Memory B cell (primary cell): ENCODE measurements around the gene GPR15LG.
"Not testable (repeated sequence)": the region's sequence is repeated elsewhere in the genome, so short reads cannot be mapped to it uniquely, and the experiment has no call there.

ENCODE experiments used
- ATAC-seq: fragments of 150-1000 bp; cut with Tn5 transposase; 2 replicates; pipeline ENCODE4 v1.10.0; 2021; ENCODE audit warnings: low read depth, mild to moderate bottlenecking, moderate library complexity
- DNase-seq, 2 donors: peaks; one replicate each; pipeline ENCODE4 v3.0.0; 2022; ENCODE audit warnings: low spot score in 2 of 2
- H3K27ac Mint-ChIP-seq: one replicate; pipeline ENCODE4 v1.8.0; 2022; ENCODE audit warnings: mild to moderate bottlenecking, moderate library complexity, mixed read lengths
- H3K27me3 Mint-ChIP-seq: one replicate; pipeline ENCODE4 v1.8.0; 2022; ENCODE audit warnings: mixed read lengths
- H3K36me3 Mint-ChIP-seq: one replicate; pipeline ENCODE4 v1.8.0; 2022; ENCODE audit warnings: mild to moderate bottlenecking, mixed read lengths
- H3K4me1 Mint-ChIP-seq: one replicate; pipeline ENCODE4 v1.8.0; 2022; ENCODE audit warnings: mixed read lengths
- H3K4me3 Mint-ChIP-seq: one replicate; pipeline ENCODE4 v1.8.0; 2022; ENCODE audit warnings: mild to moderate bottlenecking, moderate library complexity, mixed read lengths
- H3K9me3 Mint-ChIP-seq: one replicate; pipeline ENCODE4 v1.8.0; 2022; ENCODE audit warnings: mixed read lengths

The GPR15LG gene

DNA sequence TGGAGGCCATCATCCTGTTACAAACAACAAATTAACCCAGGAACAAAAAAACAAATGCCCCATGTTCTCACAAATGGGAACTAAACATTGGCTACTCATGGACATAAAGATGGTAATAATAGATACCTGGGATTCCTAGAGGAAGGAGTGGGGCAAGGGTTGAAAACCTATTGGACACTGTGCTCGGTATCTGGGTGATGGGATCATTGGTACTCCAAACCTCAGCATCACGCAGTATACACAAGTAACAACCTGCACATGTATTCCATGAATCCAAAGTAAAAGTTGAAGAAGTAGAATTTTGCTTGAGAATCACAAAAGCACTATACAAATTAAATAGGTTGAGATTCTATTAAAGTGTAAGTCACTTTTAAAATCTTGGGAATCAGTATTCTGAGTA lies 17.6 kb upstream of the GPR15LG start:
- peaks cover 1% of the 10 kb centered on the region for H3K27me3 Mint-ChIP-seq
- no peaks in the 10 kb centered on the region for H3K9me3 Mint-ChIP-seq
- no peak for ATAC-seq
- H3K27ac Mint-ChIP-seq = peak overlapping the region; percentile 67
- peaks cover 7% of the 10 kb centered on the region for H3K4me1 Mint-ChIP-seq
- H3K4me3 Mint-ChIP-seq = no peak overlapping the region
- DNase-seq = no peak
- H3K36me3 Mint-ChIP-seq = peaks cover 9% of the 10 kb centered on the region

DNA sequence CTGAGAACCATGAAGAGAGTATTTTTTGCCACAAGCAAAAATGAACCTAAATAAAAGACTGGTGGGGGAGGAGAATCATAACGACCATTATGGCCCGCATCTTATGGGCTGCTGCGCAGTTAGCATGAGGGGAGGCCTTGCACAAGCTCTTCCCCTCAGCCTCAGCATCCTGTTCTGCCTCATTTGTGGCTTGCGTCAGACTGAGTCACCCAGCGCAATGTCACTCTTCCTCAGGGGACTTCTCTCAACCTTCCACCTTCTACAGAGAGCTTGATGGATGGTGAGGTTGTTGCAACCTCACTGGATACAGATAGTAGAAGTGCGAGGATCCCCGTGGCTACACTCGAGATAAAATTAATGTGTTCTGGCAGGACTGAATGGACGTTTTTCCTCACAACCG lies 16.8 kb upstream of the GPR15LG start:
- DNase-seq (no peak), ATAC-seq (peak; percentile 99)
- Mint-ChIP-seq H3K27me3 (peaks cover 1% of the 10 kb centered on the region), H3K36me3 (peaks cover 9% of the 10 kb centered on the region), H3K9me3 (no peaks in the 10 kb centered on the region), H3K4me3 (no peak overlapping the region), H3K4me1 (peaks cover 7% of the 10 kb centered on the region), H3K27ac (peak overlapping the region; percentile 67)

DNA sequence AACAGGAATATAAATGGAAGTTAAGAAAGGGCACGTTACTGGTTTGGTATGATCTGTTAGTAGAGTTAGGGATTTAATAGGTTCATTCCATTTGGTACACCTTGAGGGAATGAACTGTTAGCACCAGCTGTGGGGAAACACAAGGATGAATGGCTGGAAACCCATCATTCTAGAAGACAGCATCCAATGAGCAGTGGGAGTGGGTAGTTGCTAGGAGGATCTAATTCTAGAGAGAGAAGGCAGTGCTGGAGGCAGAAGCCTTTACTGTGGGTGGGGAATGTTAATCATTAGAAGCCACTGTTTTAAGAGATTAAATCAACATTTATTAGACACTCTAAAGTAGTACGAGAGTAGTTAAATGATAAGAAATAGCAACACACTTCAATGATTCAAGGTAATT lies 15.5 kb upstream of the GPR15LG start:
- H3K27me3 Mint-ChIP-seq = peaks cover 1% of the 10 kb centered on the region
- H3K27ac Mint-ChIP-seq = no peak overlapping the region
- H3K4me1 Mint-ChIP-seq = peaks cover 7% of the 10 kb centered on the region
- no peak overlapping the region for H3K4me3 Mint-ChIP-seq
- no peaks in the 10 kb centered on the region for H3K9me3 Mint-ChIP-seq
- DNase-seq (no peak), ATAC-seq (no peak)
- peaks cover 9% of the 10 kb centered on the region for H3K36me3 Mint-ChIP-seq

DNA sequence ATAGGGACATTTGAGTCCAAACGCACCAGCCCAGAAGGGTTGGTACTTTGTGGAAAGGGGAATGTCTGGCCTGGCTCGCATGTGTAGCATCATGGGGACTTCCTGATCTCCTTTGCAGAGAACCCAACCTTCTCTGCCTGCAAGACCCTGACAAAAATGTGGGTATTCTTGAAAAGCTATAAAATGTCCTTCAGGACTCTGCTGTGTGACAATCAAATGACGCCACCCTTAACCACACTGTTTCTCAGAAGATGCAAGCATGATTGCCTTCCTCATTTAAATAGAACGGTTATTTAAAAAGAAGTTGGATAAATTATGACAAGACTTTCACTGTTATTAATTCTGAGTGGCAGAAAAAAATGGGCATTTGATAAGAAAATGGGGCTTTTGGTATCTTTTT lies 15.1 kb upstream of the GPR15LG start:
- Mint-ChIP-seq H3K4me3 (no peak overlapping the region), H3K9me3 (no peaks in the 10 kb centered on the region), H3K4me1 (peaks cover 7% of the 10 kb centered on the region), H3K27ac (no peak overlapping the region), H3K36me3 (peaks cover 7% of the 10 kb centered on the region), H3K27me3 (peaks cover 1% of the 10 kb centered on the region)
- no peak for DNase-seq
- ATAC-seq = no peak

DNA sequence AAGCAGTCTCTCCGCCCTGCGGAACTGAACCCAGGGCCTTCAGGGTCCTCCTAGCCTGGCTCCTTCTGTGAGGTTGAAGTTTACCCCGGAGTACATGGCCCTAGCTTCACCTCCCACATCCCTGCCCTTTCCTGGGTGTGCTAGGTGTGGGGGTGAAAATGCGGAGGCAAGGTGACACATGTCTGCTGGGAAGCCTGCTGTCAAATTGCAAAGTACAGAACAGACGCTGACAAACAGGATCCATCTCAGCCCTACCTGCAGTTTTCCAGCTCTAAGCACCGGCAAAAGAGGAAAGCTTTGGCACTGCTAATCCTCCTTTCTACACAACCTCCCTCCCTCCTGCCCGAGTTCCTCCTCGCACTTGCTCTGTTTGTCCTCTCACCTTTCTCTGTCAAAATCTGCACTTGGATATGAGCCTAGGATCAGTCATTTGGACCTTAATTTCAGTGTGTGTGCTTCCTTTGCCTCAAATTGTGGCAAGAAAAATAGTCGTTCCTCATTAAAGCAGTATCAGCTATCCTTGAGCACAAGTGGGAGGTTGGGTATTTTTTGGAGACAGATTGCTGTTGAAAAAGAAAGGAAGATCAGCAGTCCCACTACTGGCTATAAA lies 14.4 kb upstream of the GPR15LG start:
- Mint-ChIP-seq H3K4me3 (no peak overlapping the region), H3K36me3 (peaks cover 4% of the 10 kb centered on the region), H3K4me1 (peaks cover 7% of the 10 kb centered on the region), H3K27me3 (peaks cover 1% of the 10 kb centered on the region), H3K9me3 (no peaks in the 10 kb centered on the region), H3K27ac (no peak overlapping the region)
- ATAC-seq (no peak), DNase-seq (no peak)

DNA sequence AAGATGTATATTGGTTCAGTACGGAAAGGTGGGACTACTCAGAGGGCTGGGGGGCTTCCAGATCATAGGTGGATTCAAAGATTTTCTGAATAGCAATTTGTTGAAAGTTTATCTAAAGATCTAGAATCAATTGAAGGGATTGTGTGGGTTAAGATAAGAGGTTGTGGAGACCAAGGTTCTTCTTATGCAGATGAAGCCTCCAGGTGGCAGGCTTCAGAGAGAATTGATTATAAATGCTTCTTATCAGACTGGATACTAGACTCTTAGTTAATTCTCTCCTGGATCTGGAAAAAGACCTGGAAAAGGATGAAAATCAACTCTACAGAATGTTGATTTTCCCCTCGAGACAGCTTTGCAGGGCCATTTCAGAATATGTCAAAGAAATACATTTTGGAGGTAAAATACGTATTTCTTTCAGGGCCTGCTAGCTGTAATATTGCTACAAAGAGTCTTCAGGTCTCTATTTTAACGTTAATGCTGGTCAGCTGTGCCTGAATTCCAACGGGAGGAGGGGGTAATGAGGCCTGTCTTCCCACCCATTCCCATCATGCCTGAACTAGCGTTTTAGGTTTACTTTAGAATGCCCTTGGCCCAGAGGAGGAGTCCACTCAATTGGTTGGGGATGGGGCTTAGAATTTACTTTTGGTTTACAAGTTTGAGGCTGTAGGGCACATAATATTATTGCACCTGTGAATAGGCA lies 12.8 kb upstream of the GPR15LG start:
- Mint-ChIP-seq H3K27ac (no peak overlapping the region), H3K4me1 (peaks cover 7% of the 10 kb centered on the region), H3K36me3 (no peaks in the 10 kb centered on the region), H3K4me3 (no peak overlapping the region), H3K27me3 (peaks cover 1% of the 10 kb centered on the region), H3K9me3 (no peaks in the 10 kb centered on the region)
- DNase-seq (no peak), ATAC-seq (no peak)

GRCh38 chr10:84163996-84164395 lies 9.6 kb upstream of the GPR15LG start:
- Mint-ChIP-seq H3K27me3 (peaks cover 1% of the 10 kb centered on the region), H3K27ac (no peak overlapping the region), H3K36me3 (peaks cover 2% of the 10 kb centered on the region), H3K4me1 (no peaks in the 10 kb centered on the region), H3K9me3 (peaks cover 2% of the 10 kb centered on the region), H3K4me3 (no peak overlapping the region)
- DNase-seq = no peak
- ATAC-seq = no peak

GRCh38 chr10:84164442-84164841 lies 9.2 kb upstream of the GPR15LG start:
- DNase-seq (no peak), ATAC-seq (no peak)
- H3K27ac Mint-ChIP-seq = no peak overlapping the region
- H3K9me3 Mint-ChIP-seq = peaks cover 2% of the 10 kb centered on the region
- peaks cover 1% of the 10 kb centered on the region for H3K27me3 Mint-ChIP-seq
- no peak overlapping the region for H3K4me3 Mint-ChIP-seq
- H3K4me1 Mint-ChIP-seq = no peaks in the 10 kb centered on the region
- H3K36me3 Mint-ChIP-seq = peaks cover 2% of the 10 kb centered on the region

- H3K9me3 Mint-ChIP-seq = peaks cover 4% of the 10 kb centered on the region
- DNase-seq = no peak
- peaks cover 4% of the 10 kb centered on the region for H3K4me1 Mint-ChIP-seq
- H3K36me3 Mint-ChIP-seq = peaks cover 6% of the 10 kb centered on the region
- H3K4me3 Mint-ChIP-seq = no peak overlapping the region
- H3K27me3 Mint-ChIP-seq = no peaks in the 10 kb centered on the region
- ATAC-seq = no peak
- no peak overlapping the region for H3K27ac Mint-ChIP-seq
These were observed 6.8 kb upstream of the GPR15LG start for GRCh38 chr10:84166620-84167288.

DNA sequence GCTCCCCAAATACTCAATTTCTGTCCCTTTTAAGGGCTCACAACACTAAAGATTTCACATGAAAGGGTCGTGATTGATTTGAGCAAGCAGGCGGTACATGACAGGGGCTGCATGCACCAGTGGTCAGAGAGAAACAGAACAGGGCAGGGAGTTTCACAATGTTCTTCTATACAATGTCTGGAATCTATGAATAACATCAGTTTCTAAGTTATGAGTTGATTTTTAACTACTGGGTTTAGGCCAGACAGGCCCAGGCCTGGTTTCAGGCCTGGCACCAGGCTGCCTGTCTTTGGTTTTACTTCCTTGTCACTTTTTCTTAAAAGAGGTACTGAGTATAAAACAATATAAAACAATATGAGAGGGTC lies 6.3 kb upstream of the GPR15LG start:
- not testable (repeated sequence) for H3K9me3 Mint-ChIP-seq, H3K27ac Mint-ChIP-seq

DNA sequence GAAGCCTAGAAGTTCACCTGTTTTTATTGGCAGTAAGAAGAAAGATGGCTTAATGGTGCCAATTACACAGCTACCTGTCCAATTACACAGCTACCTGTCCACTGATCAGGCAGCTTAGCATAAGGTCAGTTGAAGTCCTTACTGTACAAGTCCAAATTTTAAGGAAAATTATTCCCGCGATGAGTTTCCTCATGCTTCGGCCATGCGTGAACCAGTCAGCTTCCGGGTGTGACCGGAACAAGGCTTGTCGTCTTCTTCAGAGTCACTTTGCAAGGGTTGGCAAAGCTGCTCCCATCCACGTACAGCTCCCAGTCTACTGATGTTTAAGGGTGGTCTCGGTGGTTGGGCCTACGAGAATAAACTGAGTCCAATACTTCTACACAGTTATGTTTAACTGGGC lies 5.2 kb upstream of the GPR15LG start:
- H3K4me3 Mint-ChIP-seq, H3K36me3 Mint-ChIP-seq, ATAC-seq, DNase-seq, H3K9me3 Mint-ChIP-seq, H3K27ac Mint-ChIP-seq, H3K27me3 Mint-ChIP-seq: not testable (repeated sequence)
- peaks cover 15% of the 10 kb centered on the region for H3K4me1 Mint-ChIP-seq

More for the DNA sequence above, 6.3 kb upstream of the GPR15LG start:
- H3K4me3 Mint-ChIP-seq, H3K4me1 Mint-ChIP-seq, ATAC-seq, H3K27me3 Mint-ChIP-seq, DNase-seq, H3K36me3 Mint-ChIP-seq: not testable (repeated sequence)

DNA sequence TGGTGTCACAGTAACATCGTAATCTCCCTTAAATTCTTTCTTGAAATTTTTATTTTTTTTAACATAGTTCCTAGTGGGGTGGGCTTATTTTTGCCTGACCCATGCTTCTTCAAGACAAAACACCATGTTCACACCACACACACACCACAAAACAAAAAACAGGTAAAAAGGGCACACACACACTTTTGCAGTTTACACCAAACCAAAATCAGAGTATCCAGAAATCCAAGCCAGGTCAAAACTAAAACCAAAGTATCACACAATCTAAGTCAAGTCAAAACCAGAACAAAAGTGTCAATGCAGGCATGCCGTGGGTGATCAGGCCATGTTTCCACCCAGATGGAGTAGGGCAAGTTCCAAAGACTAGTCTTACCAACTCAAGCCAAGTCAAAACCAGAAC lies 2.4 kb upstream of the GPR15LG start:
- not testable (repeated sequence) for H3K36me3 Mint-ChIP-seq, H3K4me3 Mint-ChIP-seq

GRCh38 chr10:84171700-84172466 lies 1.7 kb upstream of the GPR15LG start:
- H3K36me3 Mint-ChIP-seq, H3K27me3 Mint-ChIP-seq, H3K9me3 Mint-ChIP-seq, H3K4me3 Mint-ChIP-seq, DNase-seq: not testable (repeated sequence)
- Mint-ChIP-seq H3K4me1 (peaks cover 18% of the 10 kb centered on the region), H3K27ac (peak overlapping the region; percentile 87)
- peak; percentile 37 for ATAC-seq

More for the DNA sequence above, 2.4 kb upstream of the GPR15LG start:
- not testable (repeated sequence) for ATAC-seq, DNase-seq, H3K27me3 Mint-ChIP-seq, H3K9me3 Mint-ChIP-seq
- Mint-ChIP-seq H3K4me1 (peaks cover 15% of the 10 kb centered on the region), H3K27ac (peak overlapping the region; percentile 87)
